GM23248 (cell line): ENCODE measurements around the gene RPP25L.

Experiments
- EZH2 ChIP-seq: fragments of 200-600 bp; sonication (generic); IDR thresholded peaks from 2 replicates; pipeline ENCODE4 v1.6.1; 2018; ENCODE audit warnings: antibody characterized with exemption, mild to moderate bottlenecking; ENCODE audit not compliant: insufficient read depth, poor library complexity, severe bottlenecking
- EZH2phosphoT487 ChIP-seq: fragments of 200-600 bp; sonication (generic); IDR thresholded peaks from 2 replicates; pipeline ENCODE4 v1.6.1; 2018; ENCODE audit warnings: antibody characterized with exemption, moderate library complexity, mild to moderate bottlenecking, low read depth; ENCODE audit not compliant: insufficient read depth

- TF ChIP-seq EZH2phosphoT487 (no peak), EZH2 (no peak)
These were observed 566 bp downstream of the RPP25L start for GRCh38 chr9:34611251-34611810.
